Choroid plexus epithelial cell (primary cell): ENCODE data around the gene KAT8.

Source experiments
- DNase-seq: peaks from one replicate; pipeline ENCODE4 v3.0.0-alpha.2; 2010; ENCODE audit warnings: low read depth
- H3K4me3 ChIP-seq: 2 replicates; pipeline ENCODE4 v1.5.1; 2011; ENCODE audit warnings: low read depth, mild to moderate bottlenecking, control low read depth, low read length, moderate library complexity
- TF ChIP-seq, protein P1 (sequence below): conservative IDR thresholded peaks from 2 replicates; pipeline ENCODE4 v1.5.1; 2011; ENCODE audit warnings: low read depth, mild to moderate bottlenecking, control low read depth, inconsistent platforms, low read length, moderate library complexity

The KAT8 gene

DNA sequence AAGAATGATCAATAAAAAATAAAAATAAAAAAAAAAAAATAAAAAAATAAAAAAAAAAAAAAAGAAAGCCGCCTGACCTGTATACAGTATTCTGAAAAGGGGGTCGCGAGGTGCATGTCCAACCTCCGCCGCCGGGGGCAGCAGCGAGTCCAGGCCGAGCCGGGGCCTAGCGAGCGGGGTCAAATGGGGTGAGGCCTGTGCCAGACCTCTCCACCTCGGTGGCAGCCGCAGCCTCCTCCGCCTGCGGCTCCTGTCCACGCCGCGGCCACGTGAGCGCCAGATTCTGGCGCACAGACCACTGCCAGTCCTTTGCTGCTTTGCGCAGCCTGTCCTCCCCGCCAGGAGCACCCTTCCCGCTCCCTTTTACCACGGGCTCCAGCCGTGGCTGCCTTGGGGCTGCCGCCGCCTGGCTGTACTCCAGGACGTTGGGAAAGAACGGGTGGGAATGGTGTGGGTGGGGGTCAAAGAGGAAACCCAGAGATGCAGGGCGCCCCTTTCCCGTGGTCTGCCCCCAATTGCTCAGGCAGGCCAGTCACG lies 11.7 kb upstream of the KAT8 start:
- peak overlapping the region; percentile 16 for H3K4me3 ChIP-seq
- TF ChIP-seq, protein P1, sequence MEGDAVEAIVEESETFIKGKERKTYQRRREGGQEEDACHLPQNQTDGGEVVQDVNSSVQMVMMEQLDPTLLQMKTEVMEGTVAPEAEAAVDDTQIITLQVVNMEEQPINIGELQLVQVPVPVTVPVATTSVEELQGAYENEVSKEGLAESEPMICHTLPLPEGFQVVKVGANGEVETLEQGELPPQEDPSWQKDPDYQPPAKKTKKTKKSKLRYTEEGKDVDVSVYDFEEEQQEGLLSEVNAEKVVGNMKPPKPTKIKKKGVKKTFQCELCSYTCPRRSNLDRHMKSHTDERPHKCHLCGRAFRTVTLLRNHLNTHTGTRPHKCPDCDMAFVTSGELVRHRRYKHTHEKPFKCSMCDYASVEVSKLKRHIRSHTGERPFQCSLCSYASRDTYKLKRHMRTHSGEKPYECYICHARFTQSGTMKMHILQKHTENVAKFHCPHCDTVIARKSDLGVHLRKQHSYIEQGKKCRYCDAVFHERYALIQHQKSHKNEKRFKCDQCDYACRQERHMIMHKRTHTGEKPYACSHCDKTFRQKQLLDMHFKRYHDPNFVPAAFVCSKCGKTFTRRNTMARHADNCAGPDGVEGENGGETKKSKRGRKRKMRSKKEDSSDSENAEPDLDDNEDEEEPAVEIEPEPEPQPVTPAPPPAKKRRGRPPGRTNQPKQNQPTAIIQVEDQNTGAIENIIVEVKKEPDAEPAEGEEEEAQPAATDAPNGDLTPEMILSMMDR, result peak; percentile 76
- peak; percentile 49 for DNase-seq

DNA sequence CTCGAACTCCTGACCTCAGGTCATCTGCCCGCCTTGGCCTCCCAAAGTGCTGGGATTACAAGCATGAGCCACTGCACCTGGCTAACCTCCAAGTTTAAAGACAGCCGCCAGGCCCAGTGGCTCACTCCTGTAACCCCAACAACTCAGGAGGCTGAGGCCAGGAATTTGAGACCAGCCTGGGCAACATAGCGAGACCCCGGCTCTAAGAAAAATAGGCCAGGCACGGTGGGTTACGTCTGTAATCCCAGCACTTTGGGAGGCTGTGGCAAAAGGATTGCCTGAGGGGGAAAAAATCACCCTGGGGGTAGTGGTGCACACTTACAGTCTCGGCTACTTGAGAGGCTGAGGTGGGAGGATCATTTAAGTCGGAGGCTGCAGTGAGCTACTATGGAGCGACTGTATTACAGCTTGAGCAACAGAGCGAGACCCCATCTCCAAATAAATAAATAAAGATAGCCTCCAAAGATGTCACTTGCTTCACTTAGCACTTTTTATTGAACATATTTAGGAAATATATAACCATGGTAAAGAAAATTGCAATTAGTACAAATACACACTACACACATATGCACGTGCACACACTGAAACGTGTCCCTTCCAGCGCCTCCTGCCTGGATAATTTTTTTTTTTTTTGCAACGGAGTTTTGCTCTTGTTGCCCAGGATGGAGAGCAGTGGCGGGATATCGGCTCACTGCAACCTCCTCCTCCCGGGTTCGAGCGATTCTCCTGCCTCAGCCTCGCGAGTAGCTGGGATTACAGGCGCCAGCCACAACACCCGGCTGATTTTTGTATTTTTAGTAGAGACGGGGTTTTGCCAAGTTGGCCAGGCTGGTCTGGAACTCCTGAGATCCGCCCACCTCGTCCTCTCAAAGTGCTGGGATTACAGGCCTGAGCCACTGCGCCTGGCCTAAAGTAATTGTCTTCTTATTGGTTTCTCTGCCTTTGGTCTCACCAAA lies 10.7 kb upstream of the KAT8 start:
- TF ChIP-seq, protein P1, result no peak
- no peak overlapping the region for H3K4me3 ChIP-seq
- no peak for DNase-seq

DNA sequence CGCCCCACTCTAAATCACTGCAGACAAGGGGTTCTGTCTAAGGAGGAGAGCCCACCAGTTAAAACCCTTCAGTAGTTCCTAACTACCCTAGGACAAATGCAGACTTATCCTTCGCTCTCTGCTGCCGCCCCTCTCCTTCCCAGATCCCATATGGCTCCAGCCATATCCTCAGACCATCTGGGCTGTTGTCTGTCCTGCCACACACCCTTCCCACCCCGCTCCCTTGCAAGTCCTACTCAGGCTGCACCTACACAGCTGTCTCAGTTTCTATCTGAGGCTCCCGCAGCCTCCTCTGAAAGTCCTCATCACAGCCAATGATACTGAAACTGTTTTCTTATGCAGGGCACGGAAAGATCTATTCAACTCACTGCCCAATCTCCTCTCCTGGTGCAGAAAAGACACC lies 10.0 kb upstream of the KAT8 start:
- TF ChIP-seq, protein P1, result no peak
- H3K4me3 ChIP-seq, result no peak overlapping the region
- no peak for DNase-seq

DNA sequence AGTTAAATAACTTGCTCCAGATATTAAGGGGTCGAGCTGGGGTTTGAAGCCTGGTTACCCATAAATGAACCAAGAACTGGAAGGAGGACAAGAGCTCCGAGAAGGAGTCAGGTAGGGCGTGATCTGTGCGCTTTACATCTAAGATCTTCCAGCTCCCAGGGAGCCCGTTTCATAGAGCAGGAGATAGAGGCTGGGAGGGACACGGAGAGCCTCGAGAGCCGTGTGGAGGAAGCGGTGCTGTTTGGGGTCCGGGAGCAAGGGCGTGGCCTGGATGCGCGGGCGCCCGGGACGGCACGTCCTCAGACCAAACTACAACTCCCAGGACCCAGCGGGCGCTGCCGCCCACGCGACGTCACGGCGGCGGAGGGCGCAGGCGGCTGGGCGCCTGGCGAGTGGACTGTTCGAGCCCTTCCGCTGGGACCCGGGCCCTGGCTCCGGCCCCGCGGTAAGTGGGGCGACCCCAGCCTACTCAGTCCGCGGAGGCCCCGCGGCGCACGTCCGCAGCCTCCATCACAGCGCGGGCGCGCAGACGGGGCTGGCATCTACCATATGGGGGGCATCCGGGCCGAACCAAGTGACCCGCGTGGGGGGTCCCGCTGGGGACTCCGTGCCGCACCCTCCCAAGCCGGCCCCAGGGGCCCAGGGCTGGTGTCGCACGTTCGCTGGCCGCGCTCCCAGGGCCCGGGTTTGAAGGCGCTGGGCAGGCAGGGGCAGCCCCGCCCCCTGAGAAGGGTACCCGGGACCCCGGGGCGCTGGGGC lies 9.2 kb upstream of the KAT8 start, which contains the start of gene BCKDK:
TSS of gene BCKDK (plus strand) at position 352 of the 759 bp plus-strand sequence. CDS start 838 bp downstream, outside the sequence.
- TF ChIP-seq, protein P1, result no peak
- peak within 1 kb of the TSS; percentile 90 for H3K4me3 ChIP-seq
- peak; percentile 61 for DNase-seq

DNA sequence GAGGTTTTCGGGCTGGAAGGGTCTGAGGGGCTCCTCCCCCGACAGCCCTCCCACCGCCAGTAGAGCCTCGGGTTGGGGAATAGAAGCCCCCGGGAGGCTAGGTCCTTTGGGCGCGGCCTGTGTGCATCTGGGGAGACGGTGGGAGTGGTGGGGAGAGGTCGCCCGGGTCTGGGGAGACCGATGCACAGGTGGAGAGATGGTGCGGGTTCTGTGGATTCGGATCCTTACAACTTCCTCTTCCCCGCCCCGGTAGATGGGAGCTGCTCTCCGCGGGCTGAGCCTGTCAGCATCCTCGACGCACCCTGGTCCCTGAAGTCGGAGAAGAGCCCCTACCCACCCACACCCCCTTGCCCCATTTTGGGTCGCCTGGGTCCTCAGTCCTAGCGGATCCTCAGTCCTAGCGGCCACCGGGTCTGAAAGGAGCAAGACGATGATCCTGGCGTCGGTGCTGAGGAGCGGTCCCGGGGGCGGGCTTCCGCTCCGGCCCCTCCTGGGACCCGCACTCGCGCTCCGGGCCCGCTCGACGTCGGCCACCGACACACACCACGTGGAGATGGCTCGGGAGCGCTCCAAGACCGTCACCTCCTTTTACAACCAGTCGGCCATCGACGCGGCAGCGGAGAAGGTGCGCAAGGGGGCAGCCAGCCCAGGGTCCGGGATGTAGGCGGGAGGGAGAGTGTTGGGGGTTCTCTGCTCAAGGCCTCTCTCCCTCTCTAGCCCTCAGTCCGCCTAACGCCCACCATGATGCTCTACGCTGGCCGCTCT lies 8.5 kb upstream of the KAT8 start:
- no peak for DNase-seq
- TF ChIP-seq, protein P1, result no peak
- H3K4me3 ChIP-seq, result peak overlapping the region; percentile 90

DNA sequence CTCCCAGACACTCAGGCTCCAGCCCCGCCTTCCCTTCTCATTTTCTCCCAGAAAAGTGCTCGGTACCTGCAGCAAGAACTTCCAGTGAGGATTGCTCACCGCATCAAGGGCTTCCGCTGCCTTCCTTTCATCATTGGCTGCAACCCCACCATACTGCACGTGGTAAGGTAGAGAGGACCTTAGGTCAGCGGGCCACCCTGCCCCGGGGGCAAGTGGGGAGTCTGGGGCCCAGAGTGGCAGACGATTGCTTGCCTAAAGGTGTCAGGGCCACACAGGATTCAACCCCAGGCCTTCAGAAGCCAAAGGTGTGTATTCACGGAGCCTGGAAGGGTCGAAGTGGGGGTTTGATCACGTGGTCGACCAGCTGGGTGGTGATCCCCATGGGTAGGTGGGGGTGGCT lies 7.8 kb upstream of the KAT8 start:
- no peak for DNase-seq
- no peak overlapping the region for H3K4me3 ChIP-seq
- TF ChIP-seq, protein P1, result no peak
